Epithelial cell of proximal tubule (primary cell): Measurements from ENCODE around the gene PHC3. TPM values are rescaled to one million over a fixed set of nuclear protein-coding genes. Genes with fewer than 3 reads are reported as not detected.
"Not testable (repeated sequence)": the region's sequence is repeated elsewhere in the genome, so short reads cannot be mapped to it uniquely, and the experiment has no call there.

Experiments used
- DNase-seq: peaks from one replicate; pipeline ENCODE4 v3.0.0-alpha.2; 2011; ENCODE audit warnings: low read depth
- H3K4me3 ChIP-seq: 2 replicates; pipeline ENCODE4 v1.5.1; 2011; ENCODE audit warnings: low read depth, mild to moderate bottlenecking, low read length
- CTCF ChIP-seq: conservative IDR thresholded peaks from 2 replicates; pipeline ENCODE4 v1.5.1; 2012; ENCODE audit warnings: low read depth, mild to moderate bottlenecking, low read length
- total RNA-seq: library from RNA; depleted of rRNA; stranded (reverse); fragments of >200 nt; gene quantifications from 2 replicates; pipeline ENCODE4 v1.2.3, GENCODE V29; 2015

PHC3 gene
- total RNA-seq, 1 donor from 2014 or later: 13.0 TPM

DNA sequence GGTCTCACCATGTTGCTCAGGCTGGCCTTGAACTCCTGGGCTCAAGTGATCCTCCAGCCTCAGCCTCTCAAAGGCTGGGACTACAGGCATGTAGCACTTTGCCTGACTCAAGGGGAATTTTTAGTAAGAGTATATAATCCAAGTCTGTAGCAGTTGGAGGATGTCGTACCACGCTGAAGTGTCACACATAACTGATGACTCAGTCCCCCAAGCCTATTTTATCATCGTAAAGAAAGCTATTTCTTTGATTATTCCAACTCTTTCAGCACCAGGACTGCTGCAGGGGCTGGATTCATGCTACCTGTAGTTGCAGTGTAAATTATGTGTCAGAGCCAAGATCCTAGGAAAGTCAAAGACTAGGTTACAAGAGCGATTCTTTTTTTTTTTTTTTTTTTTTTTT lies 39.3 kb upstream of the PHC3 start:
- H3K4me3 ChIP-seq: no peak overlapping the region
- no peak for DNase-seq
- TF ChIP-seq CTCF: no peak

DNA sequence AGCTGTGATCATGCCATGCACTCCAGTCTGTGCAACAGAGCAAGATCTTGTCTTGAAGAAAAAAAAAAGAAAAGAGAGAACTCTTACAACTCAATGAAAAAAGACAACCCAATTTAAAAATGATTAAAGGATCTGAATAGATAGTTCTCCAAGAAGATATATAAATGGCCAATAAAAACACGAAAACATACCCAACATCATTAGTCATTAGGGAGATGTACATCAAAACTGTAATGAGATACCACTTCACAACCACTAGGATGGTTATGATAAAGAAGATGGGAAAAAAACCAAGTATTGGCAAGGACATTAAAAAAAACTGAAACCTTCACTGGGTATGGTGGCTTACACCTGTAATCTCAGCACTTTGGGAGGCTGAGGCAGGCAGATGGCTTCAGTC lies 38.3 kb upstream of the PHC3 start:
- H3K4me3 ChIP-seq: no peak overlapping the region
- no peak for DNase-seq
- no peak for TF ChIP-seq CTCF

- DNase-seq: no peak
- no peak for TF ChIP-seq CTCF
- no peak overlapping the region for H3K4me3 ChIP-seq
Measured at GRCh38 chr3:170211668-170212067, 30.1 kb upstream of the PHC3 start.

- DNase-seq: no peak
- TF ChIP-seq CTCF: no peak
- no peak overlapping the region for H3K4me3 ChIP-seq
Measured at GRCh38 chr3:170207717-170208116, 26.2 kb upstream of the PHC3 start.

DNA sequence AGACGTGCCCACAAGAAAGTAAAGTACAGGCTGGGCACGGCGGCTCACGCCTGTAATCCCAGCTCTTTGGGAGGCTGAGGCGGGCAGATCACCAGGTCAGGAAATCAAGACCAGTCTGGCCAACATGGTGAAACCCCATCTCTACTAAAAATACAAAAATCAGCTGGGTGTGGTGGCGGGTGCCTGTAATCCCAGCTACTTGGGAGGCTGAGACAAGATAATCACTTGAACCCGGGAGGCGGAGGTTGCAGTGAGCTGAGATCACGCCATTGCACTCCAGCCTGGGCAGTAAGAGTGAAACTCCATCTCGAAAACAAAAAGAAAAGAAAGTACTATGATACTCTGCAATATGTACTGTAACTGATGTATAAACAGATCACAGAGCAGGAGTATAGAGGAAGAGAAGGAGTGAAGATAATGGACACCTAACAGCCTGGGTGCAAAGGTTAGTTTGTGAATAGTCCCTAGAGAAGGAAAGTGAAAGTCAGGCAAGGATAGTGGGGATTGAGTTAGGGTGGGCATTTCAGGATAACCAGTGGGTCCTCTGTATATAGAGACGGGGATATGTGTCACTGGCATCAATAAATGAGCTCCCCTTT lies 24.7 kb upstream of the PHC3 start:
- DNase-seq, H3K4me3 ChIP-seq: not testable (repeated sequence)

DNA sequence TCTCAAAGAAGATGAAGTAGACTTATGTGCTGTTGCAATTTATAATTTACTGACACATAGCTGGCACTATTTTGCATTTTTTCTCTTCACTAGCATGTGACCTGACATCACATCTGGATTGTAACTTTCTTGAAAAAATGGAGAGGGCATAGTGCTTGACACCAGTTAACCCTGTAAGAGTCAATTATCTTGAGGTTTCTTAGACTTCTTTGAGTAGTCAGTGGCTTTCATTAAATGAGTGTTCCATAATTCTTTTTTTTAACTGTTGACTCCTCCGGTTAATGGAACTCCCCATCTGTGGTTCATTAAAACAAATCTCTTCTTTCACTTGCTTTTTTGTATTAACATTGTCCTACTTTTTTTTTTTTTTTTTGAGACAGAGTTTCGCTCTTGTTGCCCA lies 23.8 kb upstream of the PHC3 start:
- H3K4me3 ChIP-seq: no peak overlapping the region
- TF ChIP-seq CTCF: no peak
- no peak for DNase-seq

GRCh38 chr3:170204509-170204908 lies 23.0 kb upstream of the PHC3 start:
- no peak for TF ChIP-seq CTCF
- H3K4me3 ChIP-seq: no peak overlapping the region
- DNase-seq: no peak

- DNase-seq: no peak
- no peak for TF ChIP-seq CTCF
- no peak overlapping the region for H3K4me3 ChIP-seq
Measured at GRCh38 chr3:170204023-170204472, 22.5 kb upstream of the PHC3 start.
